ENCODE results near the gene ENAH. TPM values are rescaled to one million over a fixed set of nuclear protein-coding genes. Genes with fewer than 3 reads are reported as not detected.

Gene ENAH
- total and polyA plus RNA-seq, 4 donors, result 47.3 to 415 (median 115) TPM

DNA sequence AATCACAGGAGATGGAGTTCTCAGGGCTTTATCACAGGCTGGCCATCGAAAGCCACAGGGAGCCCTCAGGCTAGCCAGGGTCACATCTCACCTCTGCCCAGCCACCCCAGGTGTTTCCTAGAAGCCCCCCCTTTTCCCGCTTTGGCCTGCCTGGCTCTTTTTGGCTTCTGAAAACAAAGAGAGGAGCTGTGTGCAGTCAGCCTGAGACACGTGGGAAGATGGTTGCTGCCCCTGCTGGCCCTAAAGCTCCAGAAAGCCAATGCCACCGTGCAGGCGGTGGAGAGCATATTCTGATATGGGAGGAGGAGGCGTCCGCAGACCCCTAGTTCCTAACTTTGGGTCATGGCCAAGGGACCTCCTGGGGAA is 206.3 kb downstream of the ENAH start:
- no peak overlapping the region for H3K27ac ChIP-seq (ENCODE audit: low read depth in 1 of 2, low read length in 2 of 2)
- H3K27me3 ChIP-seq (ENCODE audit: control insufficient read depth in 1 of 2, insufficient read depth in 2 of 2, low read length in 1 of 2), result no peaks in the 10 kb centered on the region
- ATAC-seq (ENCODE audit: low FRiP score) (no peak), DNase-seq (no peak)
- H3K4me3 ChIP-seq (ENCODE audit: low read length in 2 of 2), result no peak overlapping the region
- no peaks in the 10 kb centered on the region for H3K4me1 ChIP-seq (ENCODE audit: control insufficient read depth in 1 of 2, insufficient read depth in 2 of 2, low read length in 2 of 2)
- intact Hi-C loops (cut with DNase I), result no loop called here
- H3K9me3 ChIP-seq (ENCODE audit: control insufficient read depth, low read length), result no peaks in the 10 kb centered on the region
- 77 to 81% methylated on average over 7 of the region's 7 CpGs for WGBS, 2 donors
- no peaks in the 10 kb centered on the region for H3K36me3 ChIP-seq (ENCODE audit: control insufficient read depth in 1 of 2, insufficient read depth in 2 of 2, low read length in 1 of 2)

DNA sequence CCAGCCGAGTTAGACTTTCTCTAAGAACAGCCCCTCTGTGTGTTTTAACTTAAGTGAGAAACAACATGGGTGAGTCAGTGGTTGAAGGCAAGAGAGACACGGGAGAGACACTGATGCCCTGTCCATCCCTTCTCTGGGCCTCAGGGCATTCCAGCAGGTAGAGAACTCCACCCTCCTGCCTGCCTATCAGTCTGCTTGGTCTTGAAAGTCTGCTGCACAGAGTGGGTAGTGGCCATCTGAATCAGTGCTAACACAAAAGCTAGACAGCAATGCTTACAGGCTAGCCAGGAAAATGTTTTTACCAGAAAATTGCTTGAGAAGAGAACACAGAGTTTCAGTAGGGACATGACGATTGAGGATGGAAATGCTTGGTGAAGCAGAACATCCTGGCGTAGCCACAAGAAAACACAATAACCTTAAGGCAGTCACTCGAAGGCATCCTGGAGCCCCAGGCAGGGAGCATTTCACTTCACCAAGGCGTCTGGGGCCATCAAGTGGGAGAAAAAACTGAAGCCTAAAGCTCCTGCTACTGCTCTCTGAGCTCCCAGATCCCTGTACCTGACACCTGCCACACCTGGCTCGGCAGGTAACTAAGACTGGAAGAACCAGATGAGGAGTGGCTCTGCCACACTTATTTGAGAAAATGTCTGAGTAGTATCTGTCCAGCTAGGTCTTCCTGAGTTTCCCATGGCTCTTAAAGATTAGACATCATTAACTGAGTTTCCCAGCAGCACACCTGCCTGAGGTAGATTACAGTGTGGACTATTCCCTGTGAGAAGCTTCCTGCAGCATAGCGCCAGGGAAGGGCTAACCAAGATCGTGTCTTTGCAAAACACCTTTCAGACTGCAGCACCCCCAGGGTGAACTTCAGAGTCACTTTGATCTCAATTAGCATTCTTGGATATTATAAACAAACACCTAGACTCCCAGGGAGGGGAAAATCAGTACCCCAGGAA is 207.0 kb downstream of the ENAH start:
- intact Hi-C loops (cut with DNase I), result no loop called here
- Histone ChIP-seq H3K9me3 (ENCODE audit: control insufficient read depth, low read length) (no peaks in the 10 kb centered on the region), H3K4me3 (ENCODE audit: low read length in 2 of 2) (no peak overlapping the region), H3K27ac (ENCODE audit: low read depth in 1 of 2, low read length in 2 of 2) (no peak overlapping the region), H3K27me3 (ENCODE audit: control insufficient read depth in 1 of 2, insufficient read depth in 2 of 2, low read length in 1 of 2) (no peaks in the 10 kb centered on the region), H3K4me1 (ENCODE audit: control insufficient read depth in 1 of 2, insufficient read depth in 2 of 2, low read length in 2 of 2) (no peaks in the 10 kb centered on the region), H3K36me3 (ENCODE audit: control insufficient read depth in 1 of 2, insufficient read depth in 2 of 2, low read length in 1 of 2) (no peaks in the 10 kb centered on the region)
- DNase-seq, result no peak
- no peak for ATAC-seq (ENCODE audit: low FRiP score)
- WGBS, 2 donors, result 81 to 84% methylated on average over 9 of the region's 9 CpGs

DNA sequence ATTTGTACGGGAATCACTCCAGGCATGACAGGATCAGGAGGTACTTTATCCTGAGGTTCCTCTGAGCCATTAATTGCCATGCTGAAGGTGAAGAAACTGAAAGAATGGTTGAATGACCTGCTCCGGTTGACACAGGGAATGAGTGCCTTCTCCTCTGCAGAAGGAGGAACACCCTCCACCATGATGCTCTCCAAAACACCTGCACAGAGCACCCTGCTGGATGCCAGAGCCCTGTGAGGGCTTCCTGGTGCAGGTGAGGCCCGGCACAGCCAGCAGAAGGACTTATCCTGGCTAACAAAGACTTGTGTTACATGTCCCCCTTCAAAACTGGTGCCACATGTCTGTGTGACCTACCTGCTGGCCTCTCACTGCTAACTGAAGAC is 210.8 kb downstream of the ENAH start:
- Histone ChIP-seq H3K36me3 (ENCODE audit: control insufficient read depth in 1 of 2, insufficient read depth in 2 of 2, low read length in 1 of 2) (no peaks in the 10 kb centered on the region), H3K27me3 (ENCODE audit: control insufficient read depth in 1 of 2, insufficient read depth in 2 of 2, low read length in 1 of 2) (no peaks in the 10 kb centered on the region), H3K27ac (ENCODE audit: low read depth in 1 of 2, low read length in 2 of 2) (no peak overlapping the region), H3K9me3 (ENCODE audit: control insufficient read depth, low read length) (no peaks in the 10 kb centered on the region), H3K4me1 (ENCODE audit: control insufficient read depth in 1 of 2, insufficient read depth in 2 of 2, low read length in 2 of 2) (no peaks in the 10 kb centered on the region), H3K4me3 (ENCODE audit: low read length in 2 of 2) (no peak overlapping the region)
- intact Hi-C loops (cut with DNase I), result no loop called here
- 86 to 87% methylated on average over 3 of the region's 3 CpGs for WGBS, 2 donors
- DNase-seq, result no peak
- no peak for ATAC-seq (ENCODE audit: low FRiP score)

DNA sequence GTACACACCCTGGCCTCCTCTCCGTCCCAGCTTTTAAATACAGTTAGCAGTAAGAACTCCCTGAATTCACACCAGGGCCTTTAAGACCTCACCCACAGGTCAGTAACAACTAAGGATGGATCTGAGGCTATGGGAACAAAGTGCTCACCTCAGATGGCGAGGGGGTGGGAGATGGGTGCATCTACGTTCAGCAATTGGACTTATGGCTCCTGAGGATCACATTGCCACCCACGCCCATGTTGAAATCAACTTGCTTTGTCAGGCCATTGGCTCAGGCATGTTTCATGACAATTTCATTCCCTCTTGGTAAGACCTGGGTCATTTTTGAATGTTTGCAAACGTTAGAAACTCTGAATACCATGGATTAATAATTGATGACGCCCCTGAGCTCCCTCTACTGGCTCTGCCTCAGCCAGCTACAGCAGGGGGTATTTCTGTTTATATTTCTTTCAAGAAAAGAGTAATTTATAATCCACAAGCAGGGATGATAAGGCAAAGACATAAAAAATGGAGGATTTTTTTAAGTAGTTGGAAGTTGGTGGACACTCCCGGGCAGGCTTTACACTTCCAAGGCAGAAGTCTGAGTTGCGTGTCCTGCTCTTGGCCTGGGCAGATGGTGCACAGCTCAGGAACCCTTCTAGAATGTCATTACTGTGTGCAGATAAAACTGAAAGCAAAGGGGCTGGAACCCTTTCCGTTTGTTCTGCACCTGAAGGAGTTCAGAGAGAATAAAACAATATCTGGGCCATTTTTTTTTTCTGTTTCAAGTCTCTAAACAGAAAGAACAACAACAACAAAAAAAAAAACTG is 211.4 kb downstream of the ENAH start:
- H3K9me3 ChIP-seq (ENCODE audit: control insufficient read depth, low read length), result no peaks in the 10 kb centered on the region
- H3K4me3 ChIP-seq (ENCODE audit: low read length in 2 of 2), result no peak overlapping the region
- intact Hi-C loops (cut with DNase I), result no loop called here
- H3K36me3 ChIP-seq (ENCODE audit: control insufficient read depth in 1 of 2, insufficient read depth in 2 of 2, low read length in 1 of 2), result no peaks in the 10 kb centered on the region
- H3K4me1 ChIP-seq (ENCODE audit: control insufficient read depth in 1 of 2, insufficient read depth in 2 of 2, low read length in 2 of 2), result no peaks in the 10 kb centered on the region
- ATAC-seq (ENCODE audit: low FRiP score) (no peak), DNase-seq (no peak)
- H3K27me3 ChIP-seq (ENCODE audit: control insufficient read depth in 1 of 2, insufficient read depth in 2 of 2, low read length in 1 of 2), result no peaks in the 10 kb centered on the region
- H3K27ac ChIP-seq (ENCODE audit: low read depth in 1 of 2, low read length in 2 of 2), result no peak overlapping the region
- WGBS, 2 donors, result 83 to 86% methylated on average over 9 of the region's 9 CpGs

DNA sequence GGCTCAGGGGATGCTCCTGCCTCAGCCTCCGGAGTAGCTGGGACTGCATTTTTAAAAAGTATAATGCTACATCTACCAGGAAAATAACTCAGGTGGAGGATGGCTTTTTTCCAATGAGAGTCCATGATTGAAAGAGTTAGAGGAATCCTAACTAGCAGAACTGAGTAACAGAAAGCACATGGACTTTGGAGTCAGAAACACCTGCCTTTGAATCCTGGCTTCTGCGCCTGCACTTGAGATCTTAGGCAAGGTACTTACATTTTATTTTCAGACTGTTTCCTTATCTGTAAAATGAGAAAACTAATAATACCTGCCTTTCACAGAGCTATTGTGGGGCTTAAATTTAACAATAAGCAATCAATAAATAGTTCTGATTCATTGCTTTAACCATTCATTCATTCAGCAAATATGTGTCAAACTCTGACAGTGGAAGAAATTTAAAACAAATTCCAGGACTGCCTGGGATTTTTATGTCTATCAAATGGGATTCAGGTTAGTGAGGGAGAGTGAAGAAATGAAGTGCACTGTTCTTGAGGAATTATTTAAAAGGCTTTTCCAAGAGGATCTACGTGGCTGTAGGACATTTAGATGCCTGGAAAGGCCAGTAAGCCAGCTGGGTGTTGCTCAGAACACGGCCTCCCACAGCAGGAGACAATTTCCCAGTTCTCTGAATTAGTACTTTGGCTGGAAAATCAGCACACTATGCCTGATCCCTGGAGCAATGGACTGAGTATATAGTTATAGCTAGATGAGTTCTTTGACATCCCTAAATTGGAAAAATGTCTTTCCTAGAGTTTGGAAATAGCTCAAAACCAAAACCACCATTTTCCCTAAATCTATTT is 212.3 kb downstream of the ENAH start:
- no peak for ATAC-seq (ENCODE audit: low FRiP score)
- Histone ChIP-seq H3K4me1 (ENCODE audit: control insufficient read depth in 1 of 2, insufficient read depth in 2 of 2, low read length in 2 of 2) (no peaks in the 10 kb centered on the region), H3K4me3 (ENCODE audit: low read length in 2 of 2) (no peak overlapping the region), H3K27ac (ENCODE audit: low read depth in 1 of 2, low read length in 2 of 2) (no peak overlapping the region), H3K9me3 (ENCODE audit: control insufficient read depth, low read length) (no peaks in the 10 kb centered on the region), H3K27me3 (ENCODE audit: control insufficient read depth in 1 of 2, insufficient read depth in 2 of 2, low read length in 1 of 2) (no peaks in the 10 kb centered on the region), H3K36me3 (ENCODE audit: control insufficient read depth in 1 of 2, insufficient read depth in 2 of 2, low read length in 1 of 2) (no peaks in the 10 kb centered on the region)
- WGBS, 2 donors, result 89 to 90% methylated on average over 4 of the region's 4 CpGs
- intact Hi-C loops (cut with DNase I), result no loop called here
- DNase-seq, result no peak

DNA sequence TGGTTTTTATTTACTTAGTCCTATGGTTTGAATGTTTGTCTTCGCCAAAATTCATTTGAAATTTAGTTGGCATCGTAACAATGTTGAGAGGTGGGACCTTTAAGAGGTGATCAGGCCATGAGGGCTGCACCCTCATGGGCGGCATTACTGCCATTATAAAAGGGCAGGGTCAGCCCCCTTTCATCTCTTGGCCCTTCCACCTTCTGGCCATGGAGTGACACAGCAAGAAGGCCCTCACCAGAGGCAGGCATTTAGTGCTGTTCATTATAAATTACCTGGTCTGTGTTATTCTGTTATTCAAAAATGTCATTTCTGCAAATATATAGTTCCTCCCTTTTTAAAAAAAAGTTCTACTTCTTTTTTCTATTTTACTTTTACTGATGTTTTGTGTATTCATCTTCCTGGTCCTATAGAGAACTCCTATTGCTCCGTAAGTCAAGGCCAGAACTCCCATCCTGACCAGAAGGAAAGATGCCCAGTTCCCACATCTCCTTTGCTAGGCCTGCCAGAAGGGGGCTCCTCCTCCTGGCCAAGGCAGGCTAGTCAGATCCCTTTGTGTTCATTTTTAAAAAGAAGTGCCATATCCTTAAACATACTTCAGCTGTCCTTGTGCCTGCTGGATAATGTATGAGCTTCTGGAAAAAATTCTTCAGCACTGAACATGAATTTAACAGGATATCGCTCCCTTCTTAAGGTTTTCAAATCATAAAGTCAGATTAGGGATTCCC is 215.0 kb downstream of the ENAH start:
- Histone ChIP-seq H3K4me1 (ENCODE audit: control insufficient read depth in 1 of 2, insufficient read depth in 2 of 2, low read length in 2 of 2) (no peaks in the 10 kb centered on the region), H3K4me3 (ENCODE audit: low read length in 2 of 2) (no peak overlapping the region), H3K27me3 (ENCODE audit: control insufficient read depth in 1 of 2, insufficient read depth in 2 of 2, low read length in 1 of 2) (no peaks in the 10 kb centered on the region), H3K27ac (ENCODE audit: low read depth in 1 of 2, low read length in 2 of 2) (no peak overlapping the region), H3K9me3 (ENCODE audit: control insufficient read depth, low read length) (no peaks in the 10 kb centered on the region), H3K36me3 (ENCODE audit: control insufficient read depth in 1 of 2, insufficient read depth in 2 of 2, low read length in 1 of 2) (no peaks in the 10 kb centered on the region)
- DNase-seq (no peak), ATAC-seq (ENCODE audit: low FRiP score) (no peak)
- whole genome bisulfite sequencing, 2 donors, result 83 to 90% methylated on average over 5 of the region's 5 CpGs
- intact Hi-C loops (cut with DNase I), result no loop called here
